ENCODE data around the gene MED13.

DNA sequence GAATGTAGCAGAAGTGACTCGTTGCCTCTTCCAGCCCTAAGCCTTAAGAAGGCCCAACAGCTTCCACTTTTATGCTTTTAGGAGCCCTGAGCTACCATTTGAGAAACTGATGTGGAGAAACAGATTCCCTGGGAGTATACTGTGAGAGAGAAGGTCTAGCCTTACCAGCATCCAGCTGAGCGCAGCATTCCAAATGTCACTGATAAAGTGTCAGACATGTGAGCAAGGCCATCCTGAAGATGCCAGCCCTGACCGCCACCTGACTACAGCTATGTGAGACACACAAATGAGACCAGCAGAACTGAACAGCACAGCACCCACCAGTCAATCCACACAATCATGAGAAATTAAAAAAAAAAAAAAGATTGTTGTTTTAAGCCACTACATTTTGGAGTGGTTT lies 18.6 kb upstream of the MED13 start:
- TF ChIP-seq POLR2A (IDR thresholded peaks at IDR 0.05; ENCODE audit: low read length) (no peak), GATA1 (IDR thresholded peaks at IDR 0.05; ENCODE audit: low read depth, low read length) (no peak)
